Measurements from ENCODE around the gene MAP3K6.

Gene MAP3K6

GRCh38 chr1:27356619-27357280 lies 10.0 kb downstream of the MAP3K6 start:
- no peak for DNase-seq (ENCODE audit: low spot score)

- no peak for DNase-seq (ENCODE audit: low spot score)
These were observed 10.5 kb downstream of the MAP3K6 start for GRCh38 chr1:27356277-27356618.

- DNase-seq (ENCODE audit: low spot score), result no peak
These were observed 11.1 kb downstream of the MAP3K6 start for GRCh38 chr1:27355683-27356082.

- DNase-seq (ENCODE audit: low spot score), result no peak
These were observed 13.1 kb downstream of the MAP3K6 start for GRCh38 chr1:27353629-27354028.

GRCh38 chr1:27353166-27353565 lies 13.6 kb downstream of the MAP3K6 start:
- DNase-seq (ENCODE audit: low spot score), result no peak

GRCh38 chr1:27351541-27352107 lies 15.1 kb downstream of the MAP3K6 start:
- DNase-seq (ENCODE audit: low spot score), result no peak

- DNase-seq (ENCODE audit: low spot score), result peak; percentile 60
These were observed 15.9 kb downstream of the MAP3K6 start for GRCh38 chr1:27350663-27351540.

- peak; percentile 92 for DNase-seq (ENCODE audit: low spot score)
These were observed 16.7 kb downstream of the MAP3K6 start for GRCh38 chr1:27349784-27350662.

- DNase-seq (ENCODE audit: low spot score), result no peak
These were observed 17.6 kb downstream of the MAP3K6 start for GRCh38 chr1:27348861-27349783.

- no peak for DNase-seq (ENCODE audit: low spot score)
These were observed 19.7 kb downstream of the MAP3K6 start for GRCh38 chr1:27346991-27347624.

- DNase-seq (ENCODE audit: low spot score), result no peak
These were observed 20.4 kb downstream of the MAP3K6 start for GRCh38 chr1:27346357-27346756.

GRCh38 chr1:27345272-27345671 lies 21.5 kb downstream of the MAP3K6 start:
- no peak for DNase-seq (ENCODE audit: low spot score)

- DNase-seq (ENCODE audit: low spot score), result no peak
These were observed 23.1 kb downstream of the MAP3K6 start for GRCh38 chr1:27343639-27344025.

- DNase-seq (ENCODE audit: low spot score), result no peak
These were observed 23.8 kb downstream of the MAP3K6 start for GRCh38 chr1:27342778-27343638.

- DNase-seq (ENCODE audit: low spot score), result no peak
These were observed 24.4 kb downstream of the MAP3K6 start for GRCh38 chr1:27342391-27342777.

GRCh38 chr1:27341525-27342252 lies 25.1 kb downstream of the MAP3K6 start, which contains the start of gene SYTL1:
Gene SYTL1, plus strand, starts transcription at chr1:27342022. Its CDS starts 3,313 bp downstream, at chr1:27345335.
- DNase-seq (ENCODE audit: low spot score), result peak; percentile 84

GRCh38 chr1:27339213-27339612 lies 27.5 kb downstream of the MAP3K6 start:
- DNase-seq (ENCODE audit: low spot score), result no peak

- no peak for DNase-seq (ENCODE audit: low spot score)
These were observed 28.0 kb downstream of the MAP3K6 start for GRCh38 chr1:27338751-27339150.

- DNase-seq (ENCODE audit: low spot score), result no peak
These were observed 30.0 kb downstream of the MAP3K6 start for GRCh38 chr1:27336756-27337155.

Measured in hepatic stellate cell (primary cell).